ENCODE data around the gene EYA3.

Gene EYA3, protein sequence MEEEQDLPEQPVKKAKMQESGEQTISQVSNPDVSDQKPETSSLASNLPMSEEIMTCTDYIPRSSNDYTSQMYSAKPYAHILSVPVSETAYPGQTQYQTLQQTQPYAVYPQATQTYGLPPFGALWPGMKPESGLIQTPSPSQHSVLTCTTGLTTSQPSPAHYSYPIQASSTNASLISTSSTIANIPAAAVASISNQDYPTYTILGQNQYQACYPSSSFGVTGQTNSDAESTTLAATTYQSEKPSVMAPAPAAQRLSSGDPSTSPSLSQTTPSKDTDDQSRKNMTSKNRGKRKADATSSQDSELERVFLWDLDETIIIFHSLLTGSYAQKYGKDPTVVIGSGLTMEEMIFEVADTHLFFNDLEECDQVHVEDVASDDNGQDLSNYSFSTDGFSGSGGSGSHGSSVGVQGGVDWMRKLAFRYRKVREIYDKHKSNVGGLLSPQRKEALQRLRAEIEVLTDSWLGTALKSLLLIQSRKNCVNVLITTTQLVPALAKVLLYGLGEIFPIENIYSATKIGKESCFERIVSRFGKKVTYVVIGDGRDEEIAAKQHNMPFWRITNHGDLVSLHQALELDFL

GRCh38 chr1:28088168-28088961 is at the start of gene EYA3:
EYA3 (minus strand) TSS chr1:28088610; CDS start chr1:28058026, 30,584 bp downstream.
- DNase-seq: peak; percentile 99

DNA sequence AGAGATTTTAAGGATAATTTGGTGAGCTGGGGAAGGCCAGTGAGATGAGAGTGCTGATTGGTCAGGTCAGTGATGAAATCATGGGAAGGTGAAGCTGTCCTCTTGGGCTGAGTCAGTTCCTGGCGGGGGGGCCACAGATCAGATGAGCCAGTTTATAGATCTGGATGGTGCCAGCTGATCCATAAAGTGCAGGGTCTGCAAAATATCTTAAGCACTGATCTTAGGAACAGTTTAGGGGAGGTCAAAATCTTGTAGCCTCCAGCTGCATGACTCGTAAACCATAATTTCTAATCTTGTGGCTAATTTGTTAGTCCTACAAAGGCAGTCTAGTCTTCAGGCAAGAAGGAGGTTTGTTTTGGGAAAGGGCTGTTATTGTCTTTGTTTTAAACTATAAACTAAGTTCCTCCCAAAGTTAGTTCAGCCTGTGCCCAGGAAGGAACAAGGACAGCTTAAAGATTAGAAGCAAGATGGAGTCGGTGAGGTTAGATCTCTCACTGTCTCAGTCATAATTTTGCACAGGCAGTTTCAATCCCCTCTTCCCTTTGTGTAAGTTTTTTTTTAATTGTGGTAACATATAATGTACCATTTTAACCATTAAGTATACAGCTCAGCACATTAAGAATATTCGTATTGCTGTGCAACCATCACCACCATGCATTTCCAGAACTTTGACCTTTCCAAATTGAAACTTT is 48.7 kb upstream of the EYA3 start:
- peak; percentile 10 for DNase-seq

DNA sequence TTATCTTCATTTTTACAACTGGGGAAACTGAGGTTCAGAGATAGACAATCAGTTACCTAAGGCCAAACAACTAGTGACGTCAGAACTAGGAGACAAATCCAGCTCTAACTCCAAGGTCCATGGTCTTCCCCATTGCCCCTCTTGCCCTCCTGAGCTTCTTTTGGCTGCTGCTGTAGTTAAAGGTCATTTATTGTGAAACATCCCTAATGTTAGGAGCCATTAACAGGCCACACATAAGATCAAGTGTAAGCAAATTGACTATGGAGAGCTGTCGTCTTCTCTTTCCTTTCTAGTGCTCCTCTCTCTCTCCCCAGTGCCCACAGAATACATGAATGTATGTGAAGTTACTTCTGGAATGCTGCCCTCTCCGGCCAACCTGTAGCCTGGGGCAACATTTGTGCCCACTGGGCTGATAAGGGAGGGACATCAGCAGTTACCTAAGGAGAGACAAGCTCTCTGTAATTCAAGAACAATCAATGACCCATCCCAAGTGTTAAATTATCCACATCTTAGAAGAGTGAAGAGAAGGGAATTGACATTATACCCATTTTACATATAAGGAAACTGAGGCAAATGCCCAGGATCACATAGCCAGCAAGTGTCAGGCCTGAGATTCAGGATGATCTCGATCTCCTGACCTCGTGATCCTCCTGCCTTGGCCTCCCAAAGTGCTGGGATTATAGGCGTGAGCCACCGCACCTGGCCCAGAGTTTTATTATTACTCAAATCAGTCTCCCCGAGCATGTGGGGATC is 47.9 kb upstream of the EYA3 start:
- no peak for DNase-seq

GRCh38 chr1:28135371-28136168 is 47.2 kb upstream of the EYA3 start:
- no peak for DNase-seq

DNA sequence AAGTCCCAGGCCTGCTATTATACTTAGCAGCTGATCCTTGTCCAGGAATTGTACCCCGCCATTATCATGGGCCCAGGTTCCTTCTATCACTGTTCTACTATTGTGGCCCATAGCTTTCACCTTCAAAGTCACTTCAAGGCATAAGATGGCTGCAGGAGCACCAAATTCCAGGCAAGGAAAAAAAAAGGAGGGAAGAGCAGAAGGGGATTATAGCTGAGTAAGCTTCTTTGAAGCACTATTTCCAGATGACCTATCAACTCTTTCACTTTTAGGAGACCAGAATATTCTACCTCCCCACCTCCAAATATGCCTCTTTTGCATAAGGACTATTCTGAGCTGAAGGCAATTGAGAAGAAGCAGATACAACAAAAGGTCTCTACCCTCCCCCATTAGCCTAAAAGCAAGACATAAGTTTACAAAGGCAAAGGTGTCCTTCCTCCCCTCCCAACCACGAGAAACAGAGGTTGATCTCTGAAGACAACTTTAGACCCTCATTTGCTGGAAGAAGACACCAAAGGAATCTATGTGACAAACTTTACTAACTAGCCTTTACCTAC is 46.3 kb upstream of the EYA3 start:
- DNase-seq: no peak

- DNase-seq: no peak
Observed at GRCh38 chr1:28132171-28133167, 44.1 kb upstream of the EYA3 start.

DNA sequence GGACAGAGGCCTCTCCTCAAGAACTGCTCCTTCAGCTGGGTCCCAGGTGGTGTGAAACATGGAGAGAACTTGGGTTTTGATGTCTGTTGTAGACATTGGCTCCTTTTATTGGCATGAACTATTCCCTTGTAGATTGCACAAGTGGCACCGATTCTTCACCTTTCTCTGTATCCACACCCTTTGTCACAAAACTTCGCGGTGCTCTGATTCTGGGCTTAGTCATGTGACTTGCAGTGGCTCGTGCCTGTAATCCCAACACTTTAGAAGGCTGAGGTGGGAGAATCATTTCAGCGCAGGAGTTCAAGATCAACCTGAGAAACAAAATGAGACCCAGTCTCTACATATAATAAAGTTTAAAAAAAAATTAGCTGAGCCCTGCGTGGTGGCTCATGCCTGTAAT is 42.5 kb upstream of the EYA3 start:
- no peak for DNase-seq

DNA sequence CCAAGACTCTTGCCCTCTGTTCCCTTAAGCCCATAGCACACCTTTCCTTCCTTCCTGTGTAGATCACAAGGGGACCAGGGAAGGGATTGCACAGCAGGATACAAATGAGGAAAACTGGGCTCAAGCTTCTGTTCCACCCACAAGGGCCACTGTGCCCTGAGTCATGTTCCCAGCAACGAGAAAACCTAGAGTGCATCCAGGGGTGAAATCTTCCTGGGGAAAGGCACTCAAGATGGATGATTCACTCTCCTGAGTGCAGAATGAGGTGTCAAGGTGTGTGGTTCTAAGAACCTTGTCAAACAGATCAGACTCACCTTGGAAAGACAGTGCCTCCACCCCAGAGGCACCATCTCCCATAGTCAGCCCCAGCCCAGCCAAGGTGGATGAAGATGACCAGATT is 40.7 kb upstream of the EYA3 start:
- DNase-seq: no peak

GRCh38 chr1:28127617-28128257 is 39.3 kb upstream of the EYA3 start:
- DNase-seq: no peak

GRCh38 chr1:28126783-28127490 is 38.5 kb upstream of the EYA3 start:
- DNase-seq: no peak

DNA sequence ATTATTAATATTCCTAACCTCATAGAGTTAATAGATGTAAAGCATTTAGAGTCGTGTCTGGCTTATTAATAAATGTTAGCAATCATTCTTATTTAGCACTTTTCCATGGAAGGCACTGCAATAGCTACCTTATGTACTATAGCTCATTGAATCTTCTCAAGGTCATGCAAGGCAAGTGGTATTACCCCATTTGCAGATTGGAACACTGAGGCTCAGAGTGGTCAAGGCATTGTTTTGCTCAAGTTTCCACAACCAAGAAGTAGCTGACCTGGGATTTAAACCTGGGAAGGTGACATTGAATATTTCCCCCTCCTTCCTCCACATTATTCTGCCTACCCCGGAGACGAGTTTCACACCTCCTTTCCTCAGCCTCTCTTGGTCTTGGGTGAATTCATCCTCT is 37.8 kb upstream of the EYA3 start:
- no peak for DNase-seq

- DNase-seq: no peak
Observed at GRCh38 chr1:28123461-28123961, 35.1 kb upstream of the EYA3 start.

- no peak for DNase-seq
Observed at GRCh38 chr1:28122183-28122582, 33.8 kb upstream of the EYA3 start.

- DNase-seq: no peak
Observed at GRCh38 chr1:28119556-28119955, 31.1 kb upstream of the EYA3 start.

GRCh38 chr1:28118640-28119307 is 30.4 kb upstream of the EYA3 start:
- DNase-seq: no peak

DNA sequence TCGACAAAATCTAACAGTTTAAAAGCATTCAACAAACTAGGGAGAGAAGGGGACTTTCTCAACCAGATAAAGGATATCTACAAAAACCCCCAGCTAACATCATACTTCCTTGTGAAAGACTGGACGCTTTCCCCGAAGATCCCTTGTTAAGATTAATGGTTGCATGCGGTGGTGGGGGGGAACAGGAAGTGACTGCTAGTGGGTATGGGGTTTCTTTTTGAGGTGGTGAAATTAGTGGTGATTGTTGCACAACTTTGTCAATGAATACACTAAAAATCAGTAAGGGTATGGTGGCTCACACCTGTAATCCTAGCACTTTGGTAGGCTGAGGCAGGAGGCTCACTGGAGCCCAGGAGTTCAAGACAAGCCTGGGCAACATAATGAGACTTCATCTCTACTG is 26.9 kb upstream of the EYA3 start:
- DNase-seq: peak; percentile 66

- no peak for DNase-seq
Observed at GRCh38 chr1:28114844-28115243, 26.4 kb upstream of the EYA3 start.

DNA sequence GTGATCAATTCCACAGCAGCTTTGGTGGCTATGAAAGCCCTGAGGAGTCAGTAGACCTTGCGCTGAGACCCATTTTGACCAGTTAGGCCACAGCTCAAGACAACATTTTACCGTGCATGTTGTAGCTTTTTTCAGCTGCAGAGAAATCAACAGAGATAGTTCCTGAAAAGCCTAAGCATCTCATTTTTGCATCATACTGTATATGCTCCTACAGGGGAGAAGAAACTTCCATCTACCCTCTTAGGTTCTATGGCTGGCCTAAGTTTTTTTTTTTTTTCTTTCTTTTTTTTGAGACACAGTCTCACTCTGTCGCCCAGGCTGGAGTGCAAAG is 24.8 kb upstream of the EYA3 start:
- DNase-seq: no peak
